Memory B cell (primary cell): Measurements from ENCODE around the gene CDH4.

Experiments
- ATAC-seq: fragments of 150-1000 bp; cut with Tn5 transposase; 2 replicates; pipeline ENCODE4 v1.10.0; 2021; ENCODE audit warnings: low read depth, mild to moderate bottlenecking, moderate library complexity
- DNase-seq, 2 donors: peaks; one replicate each; pipeline ENCODE4 v3.0.0; 2022; ENCODE audit warnings: low spot score in 2 of 2
- H3K27ac Mint-ChIP-seq: one replicate; pipeline ENCODE4 v1.8.0; 2022; ENCODE audit warnings: mild to moderate bottlenecking, moderate library complexity, mixed read lengths
- H3K27me3 Mint-ChIP-seq: one replicate; pipeline ENCODE4 v1.8.0; 2022; ENCODE audit warnings: mixed read lengths
- H3K36me3 Mint-ChIP-seq: one replicate; pipeline ENCODE4 v1.8.0; 2022; ENCODE audit warnings: mild to moderate bottlenecking, mixed read lengths
- H3K4me1 Mint-ChIP-seq: one replicate; pipeline ENCODE4 v1.8.0; 2022; ENCODE audit warnings: mixed read lengths
- H3K4me3 Mint-ChIP-seq: one replicate; pipeline ENCODE4 v1.8.0; 2022; ENCODE audit warnings: mild to moderate bottlenecking, moderate library complexity, mixed read lengths
- H3K9me3 Mint-ChIP-seq: one replicate; pipeline ENCODE4 v1.8.0; 2022; ENCODE audit warnings: mixed read lengths

Gene CDH4

DNA sequence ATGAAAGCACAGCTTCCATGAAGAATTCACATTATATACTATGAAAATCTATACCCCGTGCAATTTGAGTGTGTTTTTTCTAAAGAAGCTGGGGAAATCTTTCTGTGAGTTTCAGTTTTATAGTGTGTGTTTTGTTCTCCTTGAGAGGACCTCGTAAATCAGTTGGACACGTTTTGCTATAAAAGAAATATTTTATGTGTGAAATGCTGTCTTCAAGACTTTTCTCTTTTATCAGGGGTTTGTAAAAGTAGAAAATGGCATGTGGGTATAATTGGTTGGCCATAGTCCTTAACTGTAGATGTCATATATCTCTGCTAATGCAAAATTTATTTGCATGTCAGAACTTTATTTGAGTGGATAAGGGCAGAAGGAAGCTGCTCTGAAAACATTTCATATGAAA lies 186.2 kb downstream of the CDH4 start:
- DNase-seq (no peak), ATAC-seq (no peak)
- Mint-ChIP-seq H3K27me3 (no peaks in the 10 kb centered on the region), H3K4me3 (no peak overlapping the region), H3K9me3 (peaks cover 4% of the 10 kb centered on the region), H3K4me1 (no peaks in the 10 kb centered on the region), H3K36me3 (no peaks in the 10 kb centered on the region), H3K27ac (no peak overlapping the region)

DNA sequence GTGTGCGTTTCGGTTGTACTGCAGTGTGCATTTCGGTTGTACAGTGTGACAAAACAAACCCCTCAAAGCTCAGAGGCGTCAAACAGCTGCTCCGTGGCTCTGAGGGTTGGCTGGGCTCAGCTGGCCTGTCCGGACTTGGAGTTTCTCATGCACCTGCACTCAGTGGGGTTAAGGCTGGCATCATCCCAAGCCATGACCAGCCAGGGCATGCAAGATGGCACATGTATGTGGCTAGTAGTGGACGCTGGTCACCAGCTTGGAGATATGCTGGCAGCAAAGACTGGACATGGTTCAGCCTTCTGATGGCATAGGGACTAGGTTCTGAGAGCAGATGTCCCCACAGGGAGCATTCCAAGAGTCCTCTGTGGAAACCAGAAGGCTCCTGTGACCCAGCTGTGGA lies 187.2 kb downstream of the CDH4 start:
- H3K4me3 Mint-ChIP-seq, result no peak overlapping the region
- no peak overlapping the region for H3K27ac Mint-ChIP-seq
- no peaks in the 10 kb centered on the region for H3K4me1 Mint-ChIP-seq
- ATAC-seq (no peak), DNase-seq (no peak)
- H3K27me3 Mint-ChIP-seq, result no peaks in the 10 kb centered on the region
- H3K9me3 Mint-ChIP-seq, result peaks cover 4% of the 10 kb centered on the region
- no peaks in the 10 kb centered on the region for H3K36me3 Mint-ChIP-seq

DNA sequence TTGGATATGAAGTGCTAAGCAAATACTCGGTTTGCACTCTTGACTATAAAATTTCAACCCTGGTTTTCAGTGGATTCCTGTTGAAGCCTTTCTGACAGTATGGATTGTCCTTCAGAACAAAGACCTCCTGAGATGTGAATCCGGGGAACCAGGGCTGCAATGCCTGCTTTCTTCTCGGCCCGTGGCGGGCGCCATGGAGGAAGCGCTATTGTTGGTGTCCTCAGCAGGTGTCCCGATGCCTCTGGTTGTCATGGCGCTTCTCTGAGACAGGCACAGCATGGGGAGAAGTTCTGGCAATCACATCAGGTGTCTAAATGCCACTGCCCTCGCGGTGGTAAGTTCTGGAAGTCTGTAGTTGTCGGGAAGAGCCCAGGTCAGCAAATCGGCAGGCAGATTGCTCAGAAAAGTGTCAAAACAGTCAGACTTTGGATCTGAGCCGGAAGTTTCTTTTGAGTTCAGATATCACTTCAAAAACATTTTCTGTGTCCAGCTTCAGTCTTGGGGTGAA lies 188.5 kb downstream of the CDH4 start:
- ATAC-seq (no peak), DNase-seq (no peak)
- Mint-ChIP-seq H3K27ac (no peak overlapping the region), H3K36me3 (no peaks in the 10 kb centered on the region), H3K27me3 (no peaks in the 10 kb centered on the region), H3K4me1 (no peaks in the 10 kb centered on the region), H3K4me3 (no peak overlapping the region), H3K9me3 (peaks cover 4% of the 10 kb centered on the region)

DNA sequence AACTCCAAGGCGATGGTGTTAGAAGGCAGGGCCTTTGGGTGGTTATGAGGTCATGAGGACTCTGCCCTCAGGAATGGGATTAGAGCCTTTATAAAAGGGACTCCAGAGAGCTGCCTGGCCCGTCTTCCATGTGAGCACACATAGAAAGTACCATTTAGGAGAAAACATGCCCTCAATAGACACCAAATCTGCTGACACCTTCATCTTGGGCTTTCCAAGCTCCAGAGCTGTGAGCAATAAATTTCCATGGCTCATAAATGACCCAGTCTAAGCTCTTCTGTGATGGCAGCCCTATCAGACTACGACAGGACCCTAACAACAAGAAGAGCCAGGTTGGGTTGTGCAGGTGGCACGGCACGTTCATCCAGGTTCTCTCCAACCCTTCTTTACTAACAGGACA lies 189.5 kb downstream of the CDH4 start:
- DNase-seq (no peak), ATAC-seq (no peak)
- Mint-ChIP-seq H3K27ac (no peak overlapping the region), H3K36me3 (no peaks in the 10 kb centered on the region), H3K4me3 (no peak overlapping the region), H3K9me3 (no peaks in the 10 kb centered on the region), H3K27me3 (no peaks in the 10 kb centered on the region), H3K4me1 (no peaks in the 10 kb centered on the region)

DNA sequence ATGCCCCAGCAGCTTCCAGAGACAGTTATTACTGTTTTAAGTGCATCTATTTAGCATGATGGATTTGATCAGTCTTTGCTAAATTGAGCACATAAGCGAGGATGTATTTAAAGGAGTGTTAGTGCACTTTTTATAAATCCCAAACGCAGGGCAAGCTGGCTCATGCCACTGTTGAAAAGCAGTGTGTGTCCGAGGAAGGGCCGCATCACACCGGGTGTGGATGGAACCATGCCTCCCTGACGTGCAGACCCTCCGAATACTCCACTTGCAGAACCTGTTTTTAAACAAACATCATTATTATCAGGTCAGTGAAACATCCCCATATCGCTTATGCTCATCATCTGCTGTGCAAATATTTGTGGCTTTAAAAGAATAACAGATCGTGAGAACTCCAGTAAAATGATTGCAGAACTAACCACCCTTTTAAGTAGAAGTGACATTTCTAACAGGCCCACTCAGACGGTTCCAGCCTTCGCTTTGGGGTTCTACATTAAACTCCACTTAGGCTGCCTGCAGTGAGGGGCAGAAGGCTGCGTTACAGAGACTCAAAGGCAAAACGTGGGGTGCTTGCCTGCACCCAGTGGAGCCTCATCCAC lies 190.1 kb downstream of the CDH4 start:
- no peak overlapping the region for H3K4me3 Mint-ChIP-seq
- DNase-seq, result no peak
- H3K27ac Mint-ChIP-seq, result no peak overlapping the region
- H3K36me3 Mint-ChIP-seq, result no peaks in the 10 kb centered on the region
- no peaks in the 10 kb centered on the region for H3K27me3 Mint-ChIP-seq
- no peaks in the 10 kb centered on the region for H3K9me3 Mint-ChIP-seq
- no peaks in the 10 kb centered on the region for H3K4me1 Mint-ChIP-seq
- no peak for ATAC-seq

DNA sequence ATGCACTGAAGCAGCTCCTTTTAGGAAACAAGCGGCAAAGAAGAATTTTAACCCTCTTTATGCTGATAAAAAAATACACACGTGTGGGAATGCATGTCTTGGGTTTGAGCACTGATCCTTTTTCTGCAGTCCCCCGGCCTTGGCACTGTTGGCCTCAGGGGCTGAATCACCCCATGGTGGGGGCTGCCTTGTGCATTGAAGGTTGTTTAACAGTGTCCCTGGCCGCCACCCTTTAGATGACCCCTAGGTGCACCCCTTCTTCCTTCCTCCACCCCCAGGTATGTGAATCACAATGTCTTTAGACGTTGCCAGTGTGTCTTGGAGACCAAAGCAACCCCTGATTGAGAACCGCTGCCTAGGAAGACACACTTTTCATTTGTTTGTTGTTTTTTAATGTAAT lies 190.7 kb downstream of the CDH4 start:
- Mint-ChIP-seq H3K9me3 (peaks cover under 1% of the 10 kb centered on the region), H3K4me1 (no peaks in the 10 kb centered on the region), H3K4me3 (no peak overlapping the region), H3K27ac (no peak overlapping the region), H3K36me3 (no peaks in the 10 kb centered on the region), H3K27me3 (no peaks in the 10 kb centered on the region)
- DNase-seq, result no peak
- no peak for ATAC-seq

DNA sequence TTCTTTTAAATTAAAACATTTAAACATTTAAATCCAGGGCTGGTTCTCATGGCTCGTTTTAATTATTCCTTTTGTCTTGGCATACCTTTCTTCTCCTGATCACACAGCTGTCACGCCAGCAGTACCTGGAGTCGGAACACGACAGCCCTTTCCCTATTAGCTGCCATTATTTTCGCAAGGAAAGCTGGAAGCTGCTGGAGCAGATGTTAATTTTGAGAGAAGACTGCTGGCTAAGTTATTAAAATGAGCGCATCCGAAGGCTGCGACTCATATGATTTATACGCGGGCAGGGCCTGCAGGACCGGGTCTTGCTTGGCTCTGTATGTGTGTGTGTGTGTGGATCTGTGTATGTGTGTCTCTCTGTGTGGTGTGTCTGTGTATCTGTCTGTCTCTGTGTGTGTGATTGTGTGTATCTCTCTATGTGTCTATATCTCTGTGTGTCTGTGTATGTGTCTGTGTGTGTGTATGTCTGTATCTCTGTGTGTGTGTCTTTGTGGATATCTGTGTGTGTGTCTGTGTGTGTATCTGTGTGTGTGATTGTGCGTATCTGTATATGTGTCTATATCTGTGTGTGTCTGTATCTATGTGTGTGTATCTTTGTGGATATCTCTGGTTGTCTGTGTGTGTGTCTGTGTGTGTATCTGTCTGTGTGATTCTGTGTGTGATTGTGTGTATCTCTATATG lies 191.5 kb downstream of the CDH4 start:
- no peak for ATAC-seq
- DNase-seq, result no peak
- no peaks in the 10 kb centered on the region for H3K27me3 Mint-ChIP-seq
- H3K4me3 Mint-ChIP-seq, result no peak overlapping the region
- H3K9me3 Mint-ChIP-seq, result peaks cover 2% of the 10 kb centered on the region
- no peaks in the 10 kb centered on the region for H3K4me1 Mint-ChIP-seq
- no peak overlapping the region for H3K27ac Mint-ChIP-seq
- no peaks in the 10 kb centered on the region for H3K36me3 Mint-ChIP-seq

DNA sequence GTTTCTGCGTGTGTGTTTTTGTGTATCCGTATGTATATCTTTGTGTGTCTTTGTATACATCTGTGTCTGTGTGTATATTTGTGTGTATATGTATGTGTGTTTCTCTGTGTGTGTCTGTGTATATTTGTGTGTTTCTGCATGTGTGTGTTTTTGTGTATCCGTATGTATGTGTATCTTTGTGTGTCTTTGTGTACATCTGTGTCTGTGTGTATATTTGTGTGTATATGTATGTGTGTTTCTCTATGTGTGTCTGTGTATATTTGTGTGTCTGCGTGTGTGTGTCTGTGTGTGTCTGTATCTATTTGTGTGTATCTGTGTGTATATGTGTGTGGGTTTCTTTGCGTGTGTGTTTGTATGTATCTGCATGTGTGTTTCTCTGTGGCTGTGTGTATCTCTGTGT lies 192.6 kb downstream of the CDH4 start:
- Mint-ChIP-seq H3K9me3 (peaks cover 2% of the 10 kb centered on the region), H3K27me3 (no peaks in the 10 kb centered on the region), H3K36me3 (no peaks in the 10 kb centered on the region), H3K27ac (no peak overlapping the region), H3K4me3 (no peak overlapping the region), H3K4me1 (no peaks in the 10 kb centered on the region)
- DNase-seq (no peak), ATAC-seq (no peak)

DNA sequence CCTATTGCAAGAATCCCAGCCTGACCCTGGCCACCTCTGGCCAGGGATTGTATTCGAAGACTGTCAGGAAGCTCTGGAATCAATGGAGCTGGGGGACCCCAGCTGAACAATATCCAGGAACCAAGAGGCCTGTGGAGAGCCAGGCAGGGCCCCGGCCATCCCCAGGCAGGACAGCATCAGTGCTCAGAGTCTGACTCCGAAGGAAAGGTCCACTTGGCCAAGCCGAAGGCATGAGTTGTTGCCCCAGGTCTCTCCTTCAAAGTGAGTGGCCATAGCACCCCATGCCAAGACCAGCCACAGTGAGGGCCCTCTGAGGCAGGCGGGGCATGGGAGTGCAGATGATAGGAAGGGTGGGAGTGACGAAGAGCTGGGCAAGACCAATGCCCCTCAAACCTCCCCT lies 193.1 kb downstream of the CDH4 start:
- no peak for DNase-seq
- H3K36me3 Mint-ChIP-seq, result no peaks in the 10 kb centered on the region
- H3K27me3 Mint-ChIP-seq, result no peaks in the 10 kb centered on the region
- peaks cover 2% of the 10 kb centered on the region for H3K9me3 Mint-ChIP-seq
- ATAC-seq, result no peak
- no peak overlapping the region for H3K27ac Mint-ChIP-seq
- H3K4me3 Mint-ChIP-seq, result no peak overlapping the region
- no peaks in the 10 kb centered on the region for H3K4me1 Mint-ChIP-seq

DNA sequence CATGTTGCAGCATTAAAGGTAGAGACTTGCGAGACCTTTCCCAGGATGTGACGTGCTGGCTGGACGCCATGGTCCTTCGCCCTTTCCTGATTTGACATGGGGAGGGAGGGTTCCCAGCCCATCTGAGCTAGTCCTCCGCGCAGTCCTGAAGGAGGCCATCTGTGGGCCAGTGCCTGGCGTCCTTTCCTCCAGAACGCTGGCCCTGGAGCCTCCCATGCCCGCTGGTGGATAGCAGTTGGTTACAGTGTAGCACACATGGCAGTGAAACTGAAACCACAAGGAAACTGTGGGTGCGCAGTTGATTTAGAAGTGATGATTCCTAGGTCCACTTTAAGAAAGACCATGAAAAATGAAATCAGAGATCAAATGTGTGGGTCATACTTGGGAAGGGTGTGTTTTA lies 193.7 kb downstream of the CDH4 start:
- no peak overlapping the region for H3K27ac Mint-ChIP-seq
- DNase-seq (no peak), ATAC-seq (no peak)
- no peaks in the 10 kb centered on the region for H3K4me1 Mint-ChIP-seq
- no peaks in the 10 kb centered on the region for H3K36me3 Mint-ChIP-seq
- H3K27me3 Mint-ChIP-seq, result no peaks in the 10 kb centered on the region
- no peak overlapping the region for H3K4me3 Mint-ChIP-seq
- peaks cover 2% of the 10 kb centered on the region for H3K9me3 Mint-ChIP-seq

DNA sequence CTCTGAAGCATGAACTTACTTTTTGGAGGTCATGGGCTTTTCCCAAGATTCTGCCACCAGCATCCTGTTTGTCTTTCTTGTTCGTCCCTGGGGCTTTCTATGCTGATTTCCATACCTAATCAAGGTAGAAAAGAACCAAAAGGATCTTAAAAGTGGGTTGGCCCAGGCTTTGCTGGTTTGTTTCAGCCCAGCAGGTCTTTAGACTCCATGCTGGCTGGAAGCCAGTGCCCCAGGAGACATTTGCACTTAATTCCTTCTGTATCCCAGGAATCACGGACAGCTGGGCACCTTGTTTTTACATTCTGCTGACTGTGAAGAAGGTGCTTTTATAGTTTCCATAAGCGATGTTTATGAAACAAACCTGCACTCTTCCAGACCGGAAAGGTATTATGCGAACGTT lies 195.9 kb downstream of the CDH4 start:
- Mint-ChIP-seq H3K9me3 (peaks cover 2% of the 10 kb centered on the region), H3K4me1 (no peaks in the 10 kb centered on the region), H3K27ac (no peak overlapping the region), H3K4me3 (no peak overlapping the region), H3K36me3 (no peaks in the 10 kb centered on the region), H3K27me3 (no peaks in the 10 kb centered on the region)
- DNase-seq (no peak), ATAC-seq (no peak)

DNA sequence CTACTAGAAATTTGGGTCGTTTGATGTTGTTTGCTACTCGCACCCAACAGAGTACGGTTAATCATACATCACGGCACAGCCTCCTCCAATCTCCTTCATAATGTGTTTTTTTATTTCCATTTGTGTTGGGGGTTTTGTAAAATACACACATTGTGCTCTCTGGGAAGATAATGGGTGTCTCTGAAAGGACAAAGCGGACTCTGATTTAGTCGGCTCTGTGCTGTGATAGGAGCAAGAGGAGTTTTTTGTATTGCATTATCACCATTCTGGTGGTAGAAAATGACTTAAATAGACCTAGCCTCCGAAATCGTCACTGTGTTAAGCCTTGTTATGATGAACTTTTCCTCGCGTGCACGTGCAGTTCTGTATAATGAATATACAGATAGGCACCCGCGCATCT lies 196.3 kb downstream of the CDH4 start:
- DNase-seq (no peak), ATAC-seq (no peak)
- Mint-ChIP-seq H3K27me3 (no peaks in the 10 kb centered on the region), H3K36me3 (no peaks in the 10 kb centered on the region), H3K9me3 (peaks cover 2% of the 10 kb centered on the region), H3K27ac (no peak overlapping the region), H3K4me1 (no peaks in the 10 kb centered on the region), H3K4me3 (no peak overlapping the region)

DNA sequence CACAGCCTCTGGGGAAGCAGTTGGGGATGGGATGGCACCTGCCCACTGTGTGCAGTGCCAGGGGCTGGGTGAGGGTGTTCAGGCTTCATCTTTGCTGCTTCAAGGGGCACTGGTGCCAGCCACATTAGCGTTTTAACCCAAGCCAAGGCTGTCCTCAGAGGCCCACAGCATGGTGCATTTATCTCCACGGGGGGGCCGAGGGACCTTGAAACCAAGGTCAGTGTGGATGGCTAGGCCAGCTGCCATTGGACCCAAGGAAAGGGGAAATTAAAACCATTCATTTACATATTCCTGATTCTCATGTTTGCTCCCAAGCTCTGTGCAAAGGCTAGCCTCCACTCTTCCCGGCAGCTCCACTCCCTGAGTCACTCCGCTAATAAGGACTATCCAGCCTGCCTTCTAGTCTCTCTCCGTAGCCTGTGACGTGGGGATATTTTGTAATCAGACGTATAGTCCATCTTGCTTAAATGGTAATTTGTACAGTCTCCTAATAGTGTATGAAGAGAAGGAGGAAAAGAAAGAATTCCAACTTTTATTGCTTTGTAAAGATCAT lies 197.1 kb downstream of the CDH4 start:
- Mint-ChIP-seq H3K4me1 (no peaks in the 10 kb centered on the region), H3K27ac (no peak overlapping the region), H3K4me3 (no peak overlapping the region), H3K27me3 (no peaks in the 10 kb centered on the region), H3K36me3 (no peaks in the 10 kb centered on the region), H3K9me3 (peaks cover 2% of the 10 kb centered on the region)
- ATAC-seq, result no peak
- DNase-seq, result no peak

DNA sequence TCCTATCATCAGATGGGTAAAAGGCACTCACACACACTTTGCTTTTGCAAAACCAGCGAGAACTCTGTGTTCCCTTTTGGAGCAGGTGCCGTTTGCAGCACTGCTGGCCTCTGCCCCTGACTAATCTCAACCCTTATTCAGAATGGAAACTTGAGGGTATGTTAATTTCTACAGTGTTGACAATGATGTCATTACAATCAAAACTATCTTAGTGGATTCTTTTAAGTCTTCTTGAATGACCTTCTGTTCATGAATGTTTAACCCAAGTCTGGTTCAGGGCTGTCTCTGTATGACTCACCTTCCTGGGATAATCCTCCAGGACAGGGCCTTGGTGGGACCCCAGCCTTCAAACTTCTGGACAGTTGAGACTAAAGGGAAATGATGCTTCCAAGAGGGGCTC lies 197.9 kb downstream of the CDH4 start:
- Mint-ChIP-seq H3K9me3 (peaks cover 2% of the 10 kb centered on the region), H3K36me3 (no peaks in the 10 kb centered on the region), H3K27ac (no peak overlapping the region), H3K4me3 (no peak overlapping the region), H3K4me1 (no peaks in the 10 kb centered on the region), H3K27me3 (no peaks in the 10 kb centered on the region)
- ATAC-seq (no peak), DNase-seq (no peak)

DNA sequence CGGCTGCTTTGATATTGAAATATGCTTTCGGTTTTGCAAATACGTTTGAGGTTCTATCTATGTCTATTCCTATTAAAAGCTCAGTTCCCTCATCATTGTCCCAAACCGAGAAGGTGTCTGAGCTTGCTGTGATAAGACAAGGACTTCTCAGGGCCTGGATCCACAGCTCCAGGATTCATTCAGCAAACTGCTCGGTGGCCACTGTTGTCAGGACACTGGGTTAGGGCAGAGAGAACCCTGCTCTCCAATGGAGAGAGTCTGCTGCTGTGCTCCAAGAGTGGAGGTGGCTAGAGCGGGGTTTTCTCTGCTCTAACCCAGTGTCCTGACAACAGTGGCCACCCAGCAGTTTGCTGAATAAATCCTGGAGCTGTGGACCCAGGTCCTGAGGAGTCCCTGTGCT lies 198.5 kb downstream of the CDH4 start:
- ATAC-seq (no peak), DNase-seq (no peak)
- no peaks in the 10 kb centered on the region for H3K4me1 Mint-ChIP-seq
- no peak overlapping the region for H3K27ac Mint-ChIP-seq
- no peaks in the 10 kb centered on the region for H3K27me3 Mint-ChIP-seq
- H3K9me3 Mint-ChIP-seq, result peaks cover 2% of the 10 kb centered on the region
- no peak overlapping the region for H3K4me3 Mint-ChIP-seq
- no peaks in the 10 kb centered on the region for H3K36me3 Mint-ChIP-seq
